Esophagus (tissue), 2 donors: Measurements from ENCODE around the gene STARD8. TPM values are rescaled to one million over a fixed set of nuclear protein-coding genes. Genes with fewer than 3 reads are reported as not detected.
"Not testable (repeated sequence)": the region's sequence is repeated elsewhere in the genome, so short reads cannot be mapped to it uniquely, and the experiment has no call there.

Source experiments
- H3K27ac ChIP-seq, 2 donors: one replicate each; pipeline ENCODE4 v1.5.1; 2013; ENCODE audit warnings: low read depth in 2 of 2, mild to moderate bottlenecking in 2 of 2, inconsistent platforms in 1 of 2, low read length in 1 of 2, moderate library complexity in 1 of 2
- H3K27me3 ChIP-seq, 2 donors: one replicate each; pipeline ENCODE4 v1.6.1; 2013; ENCODE audit warnings: low read length in 2 of 2, control low read depth in 1 of 2, mild to moderate bottlenecking in 1 of 2; ENCODE audit not compliant: insufficient read depth in 2 of 2, control insufficient read depth in 1 of 2
- H3K36me3 ChIP-seq, 2 donors: one replicate each; pipeline ENCODE4 v1.6.1; 2013; ENCODE audit warnings: low read length in 1 of 2; ENCODE audit not compliant: control insufficient read depth in 2 of 2, insufficient read depth in 2 of 2
- H3K4me1 ChIP-seq, 2 donors: one replicate each; pipeline ENCODE4 v1.6.1; 2013; ENCODE audit warnings: low read length in 1 of 2; ENCODE audit not compliant: control insufficient read depth in 2 of 2, insufficient read depth in 2 of 2
- H3K4me3 ChIP-seq, 2 donors: one replicate each; pipeline ENCODE4 v1.5.1; 2013; ENCODE audit warnings: low read length in 2 of 2, mild to moderate bottlenecking in 2 of 2, low read depth in 1 of 2, moderate library complexity in 1 of 2
- H3K9me3 ChIP-seq, 2 donors: one replicate each; pipeline ENCODE4 v1.6.1; 2013; ENCODE audit warnings: mild to moderate bottlenecking in 2 of 2, low read depth in 1 of 2, low read length in 1 of 2, moderate library complexity in 1 of 2; ENCODE audit not compliant: control insufficient read depth in 2 of 2, insufficient read depth in 1 of 2
- WGBS, 2 donors: extraction: QIAGEN DNeasy Blood & Tissue Kit; methylation state at CpG; one replicate each; pipeline ENCODE4 v1.1.7; 2013; 5-methylcytosine and 5-hydroxymethylcytosine counted together
- polyA plus RNA-seq, 2 donors: library from polyadenylated mRNA; stranded (reverse); fragments of 200-250 nt; gene quantifications; one replicate each; pipeline ENCODE4 v1.2.3, GENCODE V29; 2013
- donor health status: healthy with polysubstance abuse.
- donor health status: Bipolar disorder and iron deficiency.

STARD8 gene
- polyA plus RNA-seq, 2 donors: 0.75 to 0.86 TPM

- Histone ChIP-seq H3K27ac (no peak overlapping the region), H3K9me3 (no peaks in the 10 kb centered on the region), H3K4me1 (peaks cover 0 to 2% of the 10 kb centered on the region in 2 donors), H3K27me3 (no peaks in the 10 kb centered on the region), H3K4me3 (no peak overlapping the region), H3K36me3 (no peaks in the 10 kb centered on the region)
- WGBS, 2 donors: 59 to 60% methylated on average over 5 of the region's 5 CpGs
Observed at GRCh38 chrX:68685685-68686084, 38.2 kb downstream of the STARD8 start.

GRCh38 chrX:68686097-68686977 is 38.9 kb downstream of the STARD8 start:
- Histone ChIP-seq H3K27me3 (no peaks in the 10 kb centered on the region), H3K4me1 (peaks cover 0 to 2% of the 10 kb centered on the region in 2 donors), H3K9me3 (no peaks in the 10 kb centered on the region), H3K36me3 (no peaks in the 10 kb centered on the region), H3K4me3 (peak overlapping the region in 1 of 2 donors; percentile 35), H3K27ac (peak overlapping the region in 1 of 2 donors; percentile 13)
- 6 to 30% methylated on average over 39 to 56 of the region's 56 CpGs for WGBS, 2 donors

GRCh38 chrX:68688931-68689330 is 41.5 kb downstream of the STARD8 start:
- H3K27ac ChIP-seq, H3K4me1 ChIP-seq: not testable (repeated sequence)
- 68 to 71% methylated on average over 3 to 4 of the region's 8 CpGs for WGBS, 2 donors

GRCh38 chrX:68690936-68691501 is 43.6 kb downstream of the STARD8 start:
- WGBS, 2 donors: 85 to 93% methylated on average over 4 of the region's 4 CpGs
- Histone ChIP-seq H3K27ac (no peak overlapping the region), H3K4me1 (peaks cover 0 to 2% of the 10 kb centered on the region in 2 donors), H3K36me3 (no peaks in the 10 kb centered on the region), H3K4me3 (no peak overlapping the region), H3K27me3 (no peaks in the 10 kb centered on the region), H3K9me3 (no peaks in the 10 kb centered on the region)

More at GRCh38 chrX:68688931-68689330, 41.5 kb downstream of the STARD8 start:
- H3K27me3 ChIP-seq, H3K9me3 ChIP-seq, H3K4me3 ChIP-seq, H3K36me3 ChIP-seq: not testable (repeated sequence)

GRCh38 chrX:68691921-68692320 is 44.5 kb downstream of the STARD8 start:
- H3K4me1 ChIP-seq: no peaks in the 10 kb centered on the region
- H3K27ac ChIP-seq: no peak overlapping the region
- H3K27me3 ChIP-seq: no peaks in the 10 kb centered on the region
- no peaks in the 10 kb centered on the region for H3K9me3 ChIP-seq
- WGBS, 2 donors: 80 to 97% methylated on average over 2 of the region's 2 CpGs
- H3K4me3 ChIP-seq: no peak overlapping the region
- H3K36me3 ChIP-seq: no peaks in the 10 kb centered on the region

- no peaks in the 10 kb centered on the region for H3K27me3 ChIP-seq
- no peaks in the 10 kb centered on the region for H3K36me3 ChIP-seq
- H3K4me1 ChIP-seq: no peaks in the 10 kb centered on the region
- H3K9me3 ChIP-seq: no peaks in the 10 kb centered on the region
- 91 to 97% methylated on average over 1 of the region's 1 CpG for WGBS, 2 donors
- H3K4me3 ChIP-seq: no peak overlapping the region
- no peak overlapping the region for H3K27ac ChIP-seq
Observed at GRCh38 chrX:68692651-68693050, 45.2 kb downstream of the STARD8 start.

- Histone ChIP-seq H3K4me3 (peak overlapping the region; percentile 32 to 50), H3K27ac (no peak overlapping the region), H3K27me3 (no peaks in the 10 kb centered on the region), H3K9me3 (no peaks in the 10 kb centered on the region), H3K36me3 (no peaks in the 10 kb centered on the region), H3K4me1 (no peaks in the 10 kb centered on the region)
- WGBS, 2 donors: 2 to 29% methylated on average over 74 to 80 of the region's 81 CpGs
Observed at GRCh38 chrX:68693481-68694434, 46.3 kb downstream of the STARD8 start.

- no peaks in the 10 kb centered on the region for H3K27me3 ChIP-seq
- H3K36me3 ChIP-seq: no peaks in the 10 kb centered on the region
- H3K4me3 ChIP-seq: peak overlapping the region; percentile 23 to 32
- H3K4me1 ChIP-seq: no peaks in the 10 kb centered on the region
- no peak overlapping the region for H3K27ac ChIP-seq
- 57 to 61% methylated on average over 16 to 17 of the region's 17 CpGs for WGBS, 2 donors
- H3K9me3 ChIP-seq: peaks cover 0 to 2% of the 10 kb centered on the region in 2 donors
Observed at GRCh38 chrX:68694435-68695205, 47.2 kb downstream of the STARD8 start.
